Measurements from ENCODE around the gene AFDN.

- no peak for TF ChIP-seq EZH2 (IDR thresholded peaks at IDR 0.05; ENCODE audit: low read depth, low read length, severe bottlenecking)
- TF ChIP-seq POLR2A (IDR thresholded peaks at IDR 0.05; ENCODE audit: control extremely low read depth in 1 of 2, low read depth in 2 of 2, low read length in 2 of 2), result no peak
- no peak for TF ChIP-seq CTCF (IDR thresholded peaks at IDR 0.05; ENCODE audit: control extremely low read depth in 1 of 3, insufficient read depth in 1 of 3, low read depth in 1 of 3, low read length in 3 of 3)
- no peak for TF ChIP-seq POLR2AphosphoS5 (IDR thresholded peaks at IDR 0.05; ENCODE audit: low read depth, low read length)
- TF ChIP-seq NRF1 (IDR thresholded peaks at IDR 0.05; ENCODE audit: low read depth, low read length), result no peak
Measured at GRCh38 chr6:167788563-167788903, 38.2 kb upstream of the AFDN start.

Data from H1 (cell line).